Measurements from ENCODE around the gene SPDYE3. TPM values are rescaled to one million over a fixed set of nuclear protein-coding genes. Genes with fewer than 3 reads are reported as not detected.
"Not testable (repeated sequence)": the region's sequence is repeated elsewhere in the genome, so short reads cannot be mapped to it uniquely, and the experiment has no call there.

The SPDYE3 gene
- total and polyA plus RNA-seq, 7 donors: 0.16 TPM; not detected in 6

DNA sequence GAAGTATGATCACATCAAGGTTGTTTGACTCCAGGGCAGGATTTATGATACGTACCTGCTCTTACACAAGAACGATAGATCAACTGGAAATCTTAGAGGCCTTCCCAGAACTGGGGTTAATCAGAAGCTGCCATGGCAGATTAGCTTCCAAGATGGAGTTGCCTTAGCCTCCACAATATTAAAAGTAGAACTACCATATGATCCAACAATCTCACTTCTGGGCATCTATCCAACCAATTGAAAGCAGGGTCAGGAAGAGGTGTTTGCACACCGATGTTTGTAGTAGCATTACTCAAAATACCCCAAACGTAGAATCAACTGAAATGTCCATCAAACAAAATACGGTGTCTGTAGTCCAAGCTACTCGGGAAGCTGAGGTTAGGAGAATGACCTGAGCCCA, 57.0 kb downstream of the SPDYE3 start:
- H3K27ac ChIP-seq: no peak overlapping the region
- intact Hi-C loops (cut with DNase I): no loop called here
- no peaks in the 10 kb centered on the region for H3K9me3 ChIP-seq
- no peak overlapping the region for H3K4me3 ChIP-seq
- 91 to 93% methylated on average over 6 of the region's 6 CpGs for WGBS, 2 donors
- no peaks in the 10 kb centered on the region for H3K27me3 ChIP-seq
- H3K36me3 ChIP-seq: peaks cover 16 to 59% (median 21%) of the 10 kb centered on the region in 4 donors
- H3K4me1 ChIP-seq: no peaks in the 10 kb centered on the region
- TF ChIP-seq POLR2A (IDR thresholded peaks at IDR 0.05): no peak
- TF ChIP-seq EP300 (IDR thresholded peaks at IDR 0.05): no peak
- no peak for TF ChIP-seq POLR2AphosphoS5 (IDR thresholded peaks at IDR 0.05)
- TF ChIP-seq, protein P1, sequence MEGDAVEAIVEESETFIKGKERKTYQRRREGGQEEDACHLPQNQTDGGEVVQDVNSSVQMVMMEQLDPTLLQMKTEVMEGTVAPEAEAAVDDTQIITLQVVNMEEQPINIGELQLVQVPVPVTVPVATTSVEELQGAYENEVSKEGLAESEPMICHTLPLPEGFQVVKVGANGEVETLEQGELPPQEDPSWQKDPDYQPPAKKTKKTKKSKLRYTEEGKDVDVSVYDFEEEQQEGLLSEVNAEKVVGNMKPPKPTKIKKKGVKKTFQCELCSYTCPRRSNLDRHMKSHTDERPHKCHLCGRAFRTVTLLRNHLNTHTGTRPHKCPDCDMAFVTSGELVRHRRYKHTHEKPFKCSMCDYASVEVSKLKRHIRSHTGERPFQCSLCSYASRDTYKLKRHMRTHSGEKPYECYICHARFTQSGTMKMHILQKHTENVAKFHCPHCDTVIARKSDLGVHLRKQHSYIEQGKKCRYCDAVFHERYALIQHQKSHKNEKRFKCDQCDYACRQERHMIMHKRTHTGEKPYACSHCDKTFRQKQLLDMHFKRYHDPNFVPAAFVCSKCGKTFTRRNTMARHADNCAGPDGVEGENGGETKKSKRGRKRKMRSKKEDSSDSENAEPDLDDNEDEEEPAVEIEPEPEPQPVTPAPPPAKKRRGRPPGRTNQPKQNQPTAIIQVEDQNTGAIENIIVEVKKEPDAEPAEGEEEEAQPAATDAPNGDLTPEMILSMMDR (IDR thresholded peaks at IDR 0.05): no peak
- DNase-seq: no peak

DNA sequence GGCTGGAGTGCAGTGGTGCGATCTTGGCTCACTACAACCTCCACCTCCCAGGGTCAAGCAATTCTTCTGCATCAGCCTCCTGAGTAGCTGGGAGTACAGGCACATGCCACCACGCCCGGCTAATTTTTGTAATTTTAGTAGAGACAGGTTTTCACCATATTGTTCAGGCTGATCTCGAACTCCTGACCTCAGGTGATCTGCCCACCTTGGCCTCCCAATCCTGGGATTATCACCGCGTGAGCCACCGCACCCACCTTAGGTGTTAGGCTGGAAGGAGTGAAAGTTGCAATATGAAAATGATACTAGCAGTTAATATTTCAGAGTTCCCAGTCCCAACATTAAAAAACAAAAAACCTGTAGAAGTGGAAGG, 58.5 kb downstream of the SPDYE3 start:
- intact Hi-C loops (cut with DNase I); H3K9me3 ChIP-seq; H3K27ac ChIP-seq; H3K4me1 ChIP-seq; DNase-seq; H3K4me3 ChIP-seq; H3K27me3 ChIP-seq: not testable (repeated sequence)
- WGBS, 2 donors: 89 to 92% methylated on average over 7 of the region's 7 CpGs
- peaks cover 2 to 44% (median 12%) of the 10 kb centered on the region in 4 donors for H3K36me3 ChIP-seq

DNA sequence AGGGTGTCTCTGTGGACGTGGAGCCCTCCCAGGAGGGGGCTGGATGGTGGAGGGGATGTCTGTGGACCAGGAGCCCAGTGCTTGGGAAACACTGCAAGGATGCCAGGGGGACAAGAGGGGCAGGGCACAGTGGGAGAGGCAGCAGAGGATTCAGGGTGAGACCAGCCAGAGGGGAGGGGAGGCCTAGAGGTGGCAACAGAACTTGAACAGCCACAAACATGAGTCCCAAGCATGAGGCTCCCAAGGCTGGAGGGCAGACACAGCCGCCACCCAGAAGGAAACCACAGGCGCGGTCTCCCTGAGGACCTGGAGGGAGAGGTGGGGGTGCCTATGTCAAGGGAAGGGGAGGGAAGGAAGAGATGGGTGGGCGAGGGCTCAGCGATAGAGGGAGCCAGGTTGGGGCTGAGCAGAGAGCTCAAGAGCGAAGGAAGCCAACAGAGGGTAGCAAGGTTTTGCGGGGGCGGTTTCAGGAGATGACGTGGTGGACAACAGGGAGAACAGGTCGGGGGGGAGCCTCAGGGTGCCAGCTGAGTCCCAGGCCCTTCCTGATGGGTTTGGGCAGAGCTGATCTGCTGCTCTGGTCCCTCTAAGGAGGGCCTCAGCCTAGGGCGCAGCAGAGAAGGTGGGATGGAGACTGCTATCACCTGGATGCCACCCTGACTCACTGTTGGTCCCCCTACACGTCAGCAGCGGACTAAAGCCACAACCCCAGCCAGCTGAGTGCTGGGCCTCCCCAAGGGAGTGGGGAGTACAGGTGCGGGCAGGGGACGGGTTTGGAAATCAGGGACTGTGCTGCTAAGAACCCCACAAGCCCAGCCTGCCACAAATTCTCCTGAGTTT, 59.1 kb downstream of the SPDYE3 start:
- Histone ChIP-seq H3K9me3 (no peaks in the 10 kb centered on the region), H3K27me3 (no peaks in the 10 kb centered on the region), H3K4me3 (no peak overlapping the region), H3K27ac (no peak overlapping the region), H3K4me1 (no peaks in the 10 kb centered on the region), H3K36me3 (peaks cover 1 to 37% (median 9%) of the 10 kb centered on the region in 4 donors)
- no peak for TF ChIP-seq EP300 (IDR thresholded peaks at IDR 0.05)
- TF ChIP-seq POLR2AphosphoS5 (IDR thresholded peaks at IDR 0.05): no peak
- TF ChIP-seq, protein P1 (IDR thresholded peaks at IDR 0.05): no peak
- no peak for TF ChIP-seq POLR2A (IDR thresholded peaks at IDR 0.05)
- WGBS, 2 donors: 74 to 87% methylated on average over 16 of the region's 16 CpGs
- intact Hi-C loops (cut with DNase I): no loop called here
- no peak for DNase-seq

DNA sequence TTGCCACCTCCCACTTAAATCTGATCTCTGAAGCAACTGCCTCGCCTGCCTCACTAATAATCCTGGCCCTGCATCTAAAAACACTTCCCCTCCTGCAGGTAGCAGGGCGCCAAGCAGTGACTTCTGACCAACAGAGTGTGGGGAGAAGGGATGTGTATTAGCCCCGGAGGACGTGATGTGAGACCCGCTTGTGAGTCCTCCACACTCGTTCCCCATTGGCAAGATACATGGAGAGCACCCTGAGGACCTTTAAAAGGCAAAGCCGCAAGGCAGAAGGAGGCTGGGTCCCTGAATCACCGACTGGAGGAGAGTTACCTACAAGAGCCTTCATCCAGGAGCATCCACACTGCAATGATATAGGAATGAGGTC, 59.7 kb downstream of the SPDYE3 start:
- H3K4me1 ChIP-seq: peaks cover 0 to 5% (median 2%) of the 10 kb centered on the region in 4 donors
- intact Hi-C loops (cut with DNase I): no loop called here
- no peaks in the 10 kb centered on the region for H3K9me3 ChIP-seq
- DNase-seq: no peak
- no peak for TF ChIP-seq EP300 (IDR thresholded peaks at IDR 0.05)
- no peak for TF ChIP-seq POLR2AphosphoS5 (IDR thresholded peaks at IDR 0.05)
- TF ChIP-seq POLR2A (IDR thresholded peaks at IDR 0.05): no peak
- TF ChIP-seq, protein P1 (IDR thresholded peaks at IDR 0.05): no peak
- WGBS, 2 donors: 91 to 93% methylated on average over 8 of the region's 8 CpGs
- H3K4me3 ChIP-seq: no peak overlapping the region
- H3K27ac ChIP-seq: no peak overlapping the region
- peaks cover 0 to 31% (median 3%) of the 10 kb centered on the region in 4 donors for H3K36me3 ChIP-seq
- no peaks in the 10 kb centered on the region for H3K27me3 ChIP-seq

DNA sequence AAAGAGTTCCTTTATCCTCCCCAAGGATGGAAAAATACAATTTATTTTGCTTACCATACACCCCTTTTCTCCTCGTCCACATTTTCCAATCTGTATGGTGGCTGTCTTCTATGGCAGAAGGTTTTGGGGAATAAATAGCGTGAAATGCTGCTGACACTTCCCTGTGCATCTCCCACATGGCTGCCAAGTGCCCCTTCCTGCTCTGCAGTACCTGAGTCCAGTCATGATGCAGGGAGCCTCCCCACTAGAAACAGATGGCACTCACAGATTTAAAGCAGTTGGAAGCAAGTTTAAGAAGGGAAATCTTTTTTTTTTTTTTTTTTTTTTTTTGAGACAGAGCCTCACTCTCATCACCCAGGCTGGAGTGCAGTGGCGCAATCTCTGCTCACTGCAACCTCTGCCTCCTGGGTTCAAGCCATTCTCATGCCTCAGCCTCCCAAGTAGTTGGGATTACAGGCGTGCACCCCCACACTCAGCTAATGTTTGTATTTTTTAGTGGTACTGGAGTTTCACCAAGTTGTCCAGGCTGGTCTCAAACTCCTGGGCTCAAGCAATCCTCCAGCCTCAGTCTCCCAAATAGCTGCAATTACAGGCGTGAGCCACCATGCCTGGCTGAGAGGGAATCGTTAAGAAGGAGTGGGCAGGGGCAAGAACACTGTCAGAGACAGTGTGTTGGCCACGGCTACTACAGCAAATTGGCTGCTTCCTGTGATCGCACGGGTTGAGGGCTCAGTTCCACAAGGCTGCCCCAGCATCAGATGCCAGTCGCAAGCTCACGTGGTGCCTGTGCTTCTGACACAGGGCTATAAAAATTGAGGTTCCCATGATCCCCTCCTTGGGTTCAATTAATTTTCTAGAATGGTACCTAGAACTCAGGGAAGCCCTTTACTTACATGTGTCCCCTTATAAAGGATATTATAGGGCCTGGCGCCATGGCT, 60.4 kb downstream of the SPDYE3 start:
- TF ChIP-seq EP300 (IDR thresholded peaks at IDR 0.05): no peak
- TF ChIP-seq POLR2AphosphoS5 (IDR thresholded peaks at IDR 0.05): no peak
- TF ChIP-seq, protein P1 (IDR thresholded peaks at IDR 0.05): no peak
- TF ChIP-seq POLR2A (IDR thresholded peaks at IDR 0.05): no peak
- no peaks in the 10 kb centered on the region for H3K9me3 ChIP-seq
- H3K27me3 ChIP-seq: no peaks in the 10 kb centered on the region
- WGBS, 2 donors: 77 to 87% methylated on average over 12 of the region's 12 CpGs
- H3K4me1 ChIP-seq: peaks cover 0 to 12% (median 4%) of the 10 kb centered on the region in 4 donors
- intact Hi-C loops (cut with DNase I): no loop called here
- H3K4me3 ChIP-seq: no peak overlapping the region
- no peak for DNase-seq
- peak overlapping the region; percentile 9 to 32 (median 16) for H3K27ac ChIP-seq
- peaks cover 0 to 24% (median under 1%) of the 10 kb centered on the region in 4 donors for H3K36me3 ChIP-seq

Measured in sigmoid colon (tissue), 7 donors.